GM18858 (cell line): ENCODE measurements around the gene RASAL1.

Source experiments
- ATAC-seq: cut with Tn5 transposase; IDR thresholded peaks from one replicate; pipeline ENCODE4 v1.9.1; 2021; ENCODE audit not compliant: unreplicated experiment

The RASAL1 gene

DNA sequence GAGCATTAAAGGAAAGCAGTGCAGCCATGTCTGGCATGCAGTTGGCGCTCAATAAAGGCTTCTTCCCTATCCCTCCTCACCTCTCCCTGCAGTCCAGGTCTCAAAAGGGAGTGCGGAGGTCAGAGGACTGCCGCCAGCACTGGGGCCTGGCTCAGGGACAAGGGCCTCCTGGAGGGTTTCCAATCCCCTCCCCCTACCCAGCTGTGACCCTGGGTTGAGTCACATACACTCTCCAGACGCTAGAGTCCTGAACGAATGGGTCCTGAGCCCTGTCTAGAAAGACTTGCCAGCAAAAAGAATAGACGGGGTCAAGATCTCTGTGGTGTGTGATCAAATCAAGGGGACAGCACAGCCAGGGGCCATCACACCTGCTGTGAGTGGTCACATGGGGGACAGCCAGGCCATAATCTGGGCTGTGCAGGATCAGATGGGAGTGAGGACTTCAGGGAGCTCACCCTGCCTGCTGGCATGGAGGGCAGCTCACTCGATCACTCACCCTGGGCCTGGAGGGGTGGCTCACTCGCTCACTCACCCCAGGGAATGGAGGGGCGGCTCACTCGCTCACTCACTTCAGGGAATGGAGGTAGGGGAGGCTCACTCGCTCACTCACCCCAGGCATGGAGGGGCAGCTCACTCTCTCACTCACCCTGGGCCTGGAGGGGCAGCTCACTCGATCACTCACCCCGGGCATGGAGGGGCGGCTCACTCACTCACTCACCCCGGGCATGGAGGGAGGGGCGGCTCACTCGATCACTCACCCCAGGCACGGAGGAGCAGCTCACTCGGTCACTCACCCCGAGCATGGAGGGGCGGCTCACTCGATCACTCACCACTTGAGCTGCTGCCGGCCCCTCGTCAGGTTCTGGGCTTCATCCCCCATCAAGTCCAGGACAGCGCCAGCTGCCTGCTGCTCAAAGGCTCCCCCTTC lies 26.8 kb upstream of the RASAL1 start:
- ATAC-seq, result no peak

DNA sequence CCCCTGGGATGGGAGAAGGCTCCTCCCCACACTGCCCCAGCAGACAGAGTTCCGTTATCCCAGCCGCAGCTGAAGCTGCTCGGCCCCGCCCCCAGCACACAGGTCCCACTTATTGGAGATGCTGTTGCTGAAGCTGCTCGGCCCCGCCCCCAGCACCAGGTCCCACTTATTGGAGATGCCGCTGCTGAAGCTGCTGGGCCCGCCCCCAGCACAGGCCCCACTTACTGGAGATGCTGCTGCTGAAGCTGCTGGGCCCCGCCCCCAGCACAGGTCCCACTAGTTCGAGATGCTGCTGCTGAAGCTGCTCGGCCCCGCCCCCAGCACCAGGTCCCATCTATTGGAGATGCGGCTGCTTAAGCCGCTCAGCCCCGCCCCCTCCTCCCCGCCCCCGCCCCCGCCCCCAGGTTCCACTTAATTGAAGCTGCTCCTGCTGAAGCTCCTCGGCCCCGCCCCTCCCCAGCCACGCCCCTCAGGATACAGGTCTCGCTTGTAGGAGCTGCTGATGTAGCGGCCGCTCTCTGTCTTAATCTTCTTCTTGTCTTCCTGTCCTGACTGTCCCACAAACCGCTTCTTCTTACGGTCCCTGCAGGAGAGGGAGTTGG lies 26.0 kb upstream of the RASAL1 start:
- ATAC-seq, result no peak

GRCh38 chr12:113159937-113160336 lies 24.4 kb upstream of the RASAL1 start:
- ATAC-seq, result no peak

DNA sequence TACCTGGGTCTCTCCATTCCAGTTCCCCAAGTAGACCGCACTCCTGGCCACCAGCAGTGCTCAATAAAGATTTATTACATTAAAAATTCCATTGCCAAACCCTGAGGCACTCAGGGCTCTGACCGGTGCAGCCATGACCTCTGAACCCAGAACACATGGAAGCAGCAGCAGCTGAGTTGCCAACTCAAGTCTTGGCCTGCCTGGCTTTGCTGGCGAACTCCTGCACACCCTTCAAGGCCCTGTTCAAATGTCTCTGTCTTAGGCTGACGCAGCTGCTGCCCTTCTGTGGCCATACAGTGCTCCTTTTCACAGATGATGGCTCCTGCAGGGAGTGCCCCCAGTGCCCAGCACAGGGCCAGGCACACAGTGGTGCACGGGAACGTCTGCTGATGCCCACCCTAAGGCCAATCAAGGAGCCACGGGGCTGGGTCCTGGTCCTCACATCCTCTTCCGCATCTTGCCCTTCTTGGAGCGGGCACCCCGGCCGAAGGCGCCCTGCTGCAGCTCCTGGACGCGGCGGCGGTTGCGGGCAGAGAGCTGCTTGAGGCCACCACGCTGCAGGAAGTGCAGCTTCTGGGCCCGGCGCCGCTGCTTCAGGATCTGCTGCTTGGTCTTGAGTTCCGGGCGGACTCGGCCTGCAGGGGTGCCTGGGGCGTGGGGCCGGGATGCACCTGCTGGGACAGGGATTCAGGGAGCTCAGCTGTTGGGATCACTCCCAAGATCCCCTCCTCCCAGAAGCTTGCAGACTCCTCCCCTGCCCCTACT lies 23.1 kb upstream of the RASAL1 start:
- no peak for ATAC-seq

DNA sequence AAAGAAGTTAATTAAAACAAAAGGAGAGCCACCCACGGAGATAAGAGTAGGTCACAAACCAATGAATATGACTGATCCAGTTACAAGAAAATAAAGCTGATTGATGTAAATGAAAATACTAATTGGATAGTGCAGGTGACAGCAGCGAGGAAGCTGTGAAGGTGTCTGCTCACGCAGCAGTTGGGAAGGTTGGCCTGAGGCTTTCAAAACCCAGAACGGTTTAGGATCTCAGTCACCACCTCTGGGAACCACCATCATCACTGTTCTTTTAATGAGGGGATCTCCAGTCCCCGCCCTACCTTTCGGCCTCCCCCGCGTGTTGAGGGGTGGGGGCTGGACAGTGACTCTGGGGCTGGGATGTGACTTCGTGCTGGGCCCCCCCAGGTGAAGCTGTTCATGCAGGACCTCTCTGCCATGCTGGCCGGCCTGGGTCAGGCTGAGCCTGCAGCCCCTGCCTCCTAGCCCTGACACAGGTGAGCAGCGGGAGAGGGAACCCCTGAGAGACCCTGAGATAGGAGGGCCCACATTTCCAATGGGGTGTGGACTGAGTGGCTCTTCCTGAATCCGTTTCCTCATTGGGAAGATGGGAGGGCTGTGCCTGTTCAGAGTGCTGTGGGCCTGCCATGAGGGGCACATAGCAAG lies 21.8 kb upstream of the RASAL1 start:
- ATAC-seq, result no peak

- ATAC-seq, result no peak
Measured at GRCh38 chr12:113155646-113156045, 20.1 kb upstream of the RASAL1 start.

- no peak for ATAC-seq
Measured at GRCh38 chr12:113155060-113155459, 19.5 kb upstream of the RASAL1 start.

GRCh38 chr12:113154351-113154973 lies 18.9 kb upstream of the RASAL1 start:
- no peak for ATAC-seq

DNA sequence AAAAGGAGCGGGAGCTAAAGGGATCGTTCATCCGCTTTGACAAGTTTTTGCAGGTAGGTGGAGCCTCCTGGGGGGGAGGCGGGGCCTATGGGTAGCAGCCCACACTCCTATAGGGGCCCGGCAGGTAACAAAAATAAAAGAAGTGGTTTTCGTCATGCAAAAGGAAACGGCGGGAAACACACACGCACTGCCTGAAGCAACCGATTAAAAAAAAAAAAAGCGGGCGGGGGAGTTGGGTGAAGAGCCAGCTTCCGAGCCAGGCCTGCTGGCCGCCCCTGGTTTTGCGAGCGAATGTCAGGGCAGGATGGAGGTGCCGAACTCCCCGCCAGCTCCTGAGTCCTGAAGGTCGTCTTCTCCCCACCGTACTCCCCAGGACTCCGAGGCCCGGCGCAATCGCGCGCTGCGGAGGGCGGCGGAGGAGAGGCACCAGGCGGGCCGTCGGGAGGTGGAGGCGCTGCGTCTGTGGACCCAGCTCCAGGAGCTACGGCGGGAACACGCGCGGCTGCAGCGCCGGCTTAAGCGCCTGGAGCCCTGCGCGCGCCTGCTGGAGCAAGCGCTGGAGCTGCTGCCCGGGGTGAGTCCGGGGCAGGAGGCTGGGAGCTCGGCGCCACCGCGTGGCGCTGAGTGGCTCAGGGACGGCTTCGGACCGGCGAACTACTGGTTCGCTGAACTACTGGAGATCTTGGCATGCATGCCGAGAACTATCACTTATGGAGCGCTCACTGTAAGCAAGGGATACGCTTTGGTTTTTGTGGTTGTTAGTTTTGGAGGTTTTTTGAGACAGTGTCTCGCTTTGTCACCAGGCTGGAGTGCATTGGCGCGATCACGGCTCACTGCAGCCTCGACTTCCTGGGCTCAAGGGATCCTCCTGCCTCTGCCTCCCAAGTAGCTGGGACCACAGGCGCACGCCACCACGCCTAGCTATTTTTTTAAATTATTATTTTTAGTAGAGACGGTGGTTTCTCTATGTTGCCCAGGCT lies 17.6 kb upstream of the RASAL1 start:
- no peak for ATAC-seq

- no peak for ATAC-seq
Measured at GRCh38 chr12:113152196-113152834, 16.8 kb upstream of the RASAL1 start.

GRCh38 chr12:113151655-113152054 lies 16.1 kb upstream of the RASAL1 start:
- no peak for ATAC-seq

DNA sequence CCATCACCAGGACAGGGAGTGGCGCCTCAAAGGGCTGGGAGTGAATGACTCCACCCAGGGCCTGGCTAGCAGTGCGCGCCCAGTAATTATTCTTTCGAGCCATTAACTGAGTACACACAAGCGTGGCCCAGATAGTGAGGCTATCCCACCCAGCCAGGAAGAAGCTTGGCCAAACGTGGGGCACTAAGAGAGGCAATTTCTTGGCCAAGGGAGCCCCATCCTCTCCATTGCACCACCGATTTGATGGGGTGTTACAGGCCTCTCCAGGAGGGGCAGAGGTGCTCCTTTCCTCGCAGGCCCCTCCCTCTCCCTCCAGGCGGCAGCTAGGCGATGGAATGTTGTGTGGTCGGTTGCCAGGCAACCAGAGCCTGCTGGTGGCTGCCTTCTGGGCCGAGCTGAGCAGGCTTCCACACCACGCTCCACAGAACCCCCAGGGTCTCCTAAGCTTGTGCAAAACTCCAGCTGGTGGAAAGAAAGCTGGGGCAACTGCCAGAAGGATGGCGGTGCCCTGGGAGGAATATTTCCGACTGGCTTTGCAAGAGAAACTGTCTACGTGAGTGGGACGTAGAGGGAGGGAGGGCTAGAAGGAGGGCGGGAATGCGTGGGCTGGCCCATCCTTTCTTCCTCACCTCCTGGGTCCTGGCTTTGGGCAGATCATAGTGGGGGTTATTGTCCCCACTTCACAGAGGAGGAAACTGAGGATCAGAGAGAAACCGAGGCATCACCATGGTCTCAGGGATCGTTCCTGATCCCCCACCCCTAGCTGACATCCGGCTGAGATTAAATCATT lies 14.0 kb upstream of the RASAL1 start, which contains the start of gene CFAP73:
Gene CFAP73, plus strand, starts transcription at position 364 of the 790 bp plus-strand sequence. Its CDS starts 134 bp downstream, at position 498.
- no peak for ATAC-seq

DNA sequence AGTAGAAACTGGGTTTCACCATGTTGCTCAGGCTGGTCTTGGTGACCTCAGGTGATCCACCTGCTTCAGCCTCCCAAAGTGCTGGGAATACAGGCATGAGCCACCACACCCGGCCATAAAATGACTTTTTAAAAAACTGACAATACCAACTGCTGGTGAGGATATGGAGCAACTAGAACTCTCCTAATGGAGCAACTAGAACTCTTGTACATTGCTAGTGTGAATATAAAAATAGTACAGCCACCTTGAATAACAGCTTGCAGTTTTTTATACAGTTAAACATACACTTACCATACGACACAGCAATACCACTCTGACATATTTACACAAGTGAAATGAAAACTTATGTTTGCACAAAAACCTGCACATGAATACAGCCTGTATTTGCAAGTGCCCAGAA lies 11.4 kb upstream of the RASAL1 start:
- no peak for ATAC-seq

GRCh38 chr12:113145720-113146551 lies 10.4 kb upstream of the RASAL1 start:
- ATAC-seq, result no peak

DNA sequence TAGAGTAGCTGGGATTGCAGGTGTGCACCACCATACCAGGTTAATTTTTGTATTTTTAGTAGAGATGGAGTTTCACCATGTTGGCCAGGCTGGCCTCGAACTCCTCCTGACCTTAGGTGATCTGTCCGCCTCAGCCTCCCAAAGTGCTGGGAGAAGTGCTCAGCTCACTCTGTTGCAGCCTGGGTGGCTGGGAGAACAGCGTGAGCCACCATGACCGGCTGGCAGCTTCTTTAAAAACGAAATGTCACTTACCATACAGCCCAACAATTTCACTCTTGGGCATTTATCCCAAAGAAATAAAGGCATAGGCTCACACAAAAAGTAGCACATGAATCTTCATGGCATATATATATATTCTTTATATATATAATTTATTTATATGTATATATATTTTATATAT lies 9.2 kb upstream of the RASAL1 start:
- no peak for ATAC-seq

DNA sequence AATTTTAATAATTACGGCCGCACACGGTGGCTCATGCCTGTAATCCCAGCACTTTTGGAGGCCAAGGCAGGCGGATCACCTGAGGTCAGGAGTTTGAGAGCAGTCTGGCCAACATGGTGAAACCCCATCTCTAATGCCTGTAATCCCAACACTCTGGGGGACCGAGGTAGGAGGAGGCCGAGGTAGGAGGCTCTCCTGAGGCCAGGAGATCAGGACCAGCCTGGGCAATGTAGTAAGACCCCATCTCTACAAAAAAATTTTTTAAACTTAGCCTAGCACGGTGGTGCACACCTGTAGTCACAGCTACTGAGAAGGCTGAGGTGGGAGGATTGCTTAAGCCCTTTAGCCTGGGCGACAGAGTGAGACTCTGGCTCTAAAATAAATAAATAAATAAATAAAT lies 8.4 kb upstream of the RASAL1 start:
- ATAC-seq, result no peak

DNA sequence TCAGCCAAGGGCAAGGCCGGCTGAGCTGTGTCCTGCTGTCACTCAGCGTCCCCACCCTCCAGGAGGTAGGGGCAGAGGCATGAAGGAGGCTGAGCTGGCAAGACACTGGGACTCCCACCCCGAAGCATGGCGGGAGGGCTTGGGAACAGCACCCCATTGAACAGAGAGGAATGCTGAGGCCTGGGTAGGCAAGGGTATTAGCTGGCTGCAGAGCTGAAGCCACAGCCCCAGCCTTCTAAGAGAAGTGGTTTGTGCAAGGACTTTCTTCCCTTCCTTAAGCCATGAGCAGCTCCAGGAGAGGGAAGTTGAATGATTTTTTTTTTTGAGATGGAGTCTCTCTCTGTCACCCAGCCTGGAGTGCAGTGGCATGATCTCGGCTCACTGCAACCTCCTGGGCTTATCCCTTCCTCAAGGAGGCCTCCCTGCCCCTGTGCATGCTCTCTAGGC lies 7.3 kb upstream of the RASAL1 start:
- no peak for ATAC-seq
